H9 (cell line): ENCODE results near the gene SIVA1. TPM values are rescaled to one million over a fixed set of nuclear protein-coding genes. Genes with fewer than 3 reads are reported as not detected.

Experiments used
- DNase-seq: peaks from one replicate; pipeline ENCODE4 v3.0.0-alpha.2; 2017
- H2AFZ ChIP-seq: one replicate; pipeline ENCODE4 v1.6.1; 2013; ENCODE audit warnings: mild to moderate bottlenecking, low read length, control low read depth, moderate library complexity
- H2AK5ac ChIP-seq: 2 replicates; pipeline ENCODE4 v1.6.1; 2013; ENCODE audit warnings: low read length, control low read depth, mixed read lengths; ENCODE audit not compliant: insufficient read length
- H2BK120ac ChIP-seq: one replicate; pipeline ENCODE4 v1.6.1; 2013; ENCODE audit warnings: low read depth, mild to moderate bottlenecking, low read length, control low read depth, inconsistent platforms; ENCODE audit not compliant: poor library complexity, severe bottlenecking
- H2BK12ac ChIP-seq: 2 replicates; pipeline ENCODE4 v1.6.1; 2013; ENCODE audit warnings: low read length, control low read depth, mixed read lengths, low read depth; ENCODE audit not compliant: insufficient read length
- H2BK15ac ChIP-seq: 2 replicates; pipeline ENCODE4 v1.6.1; 2013; ENCODE audit warnings: low read depth, low read length, control low read depth
- H2BK20ac ChIP-seq: one replicate; pipeline ENCODE4 v1.6.1; 2013; ENCODE audit warnings: low read depth, mild to moderate bottlenecking, low read length, control low read depth, inconsistent platforms; ENCODE audit not compliant: poor library complexity, severe bottlenecking
- H2BK5ac ChIP-seq: 2 replicates; pipeline ENCODE4 v1.6.1; 2013; ENCODE audit warnings: low read length, control low read depth, mixed read lengths; ENCODE audit not compliant: insufficient read length
- H3K14ac ChIP-seq: 2 replicates; pipeline ENCODE4 v1.6.1; 2013; ENCODE audit warnings: low read length, control low read depth; ENCODE audit not compliant: insufficient read depth
- H3K18ac ChIP-seq: 2 replicates; pipeline ENCODE4 v1.6.1; 2013; ENCODE audit warnings: low read depth, mild to moderate bottlenecking, mixed read lengths, low read length, control low read depth; ENCODE audit not compliant: insufficient read length
- H3K23ac ChIP-seq: 2 replicates; pipeline ENCODE4 v1.6.1; 2013; ENCODE audit warnings: low read length, control low read depth, mixed read lengths, low read depth; ENCODE audit not compliant: insufficient read length
- H3K23me2 ChIP-seq: 2 replicates; pipeline ENCODE4 v1.6.1; 2013; ENCODE audit warnings: low read depth, mild to moderate bottlenecking, mixed read lengths, low read length, control low read depth; ENCODE audit not compliant: insufficient read length, poor library complexity, severe bottlenecking
- H3K27ac ChIP-seq: 2 replicates; pipeline ENCODE4 v1.5.1; 2013; ENCODE audit warnings: low read length, control low read depth, mixed read lengths, low read depth; ENCODE audit not compliant: insufficient read length
- H3K27me3 ChIP-seq: 2 replicates; pipeline ENCODE4 v1.6.1; 2013; ENCODE audit warnings: low read length, control low read depth, inconsistent platforms; ENCODE audit not compliant: insufficient read depth
- H3K4ac ChIP-seq: 2 replicates; pipeline ENCODE4 v1.6.1; 2013; ENCODE audit warnings: low read depth, mild to moderate bottlenecking, control low read depth, inconsistent platforms, low read length, moderate library complexity
- H3K4me1 ChIP-seq: 2 replicates; pipeline ENCODE4 v1.6.1; 2013; ENCODE audit warnings: low read length, control low read depth, inconsistent platforms; ENCODE audit not compliant: insufficient read depth
- H3K4me2 ChIP-seq: 2 replicates; pipeline ENCODE4 v1.6.1; 2013; ENCODE audit warnings: low read length, control low read depth, mixed read lengths; ENCODE audit not compliant: insufficient read length, insufficient read depth
- H3K56ac ChIP-seq: 2 replicates; pipeline ENCODE4 v1.6.1; 2013; ENCODE audit warnings: low read depth, mild to moderate bottlenecking, mixed read lengths, low read length, control low read depth; ENCODE audit not compliant: insufficient read length
- H3K79me1 ChIP-seq: 2 replicates; pipeline ENCODE4 v1.6.1; 2013; ENCODE audit warnings: low read depth, mild to moderate bottlenecking, moderate library complexity, low read length, control low read depth, inconsistent platforms; ENCODE audit not compliant: insufficient read depth, poor library complexity, severe bottlenecking
- H3K79me2 ChIP-seq: 2 replicates; pipeline ENCODE4 v1.6.1; 2013; ENCODE audit warnings: low read length, control low read depth, inconsistent platforms; ENCODE audit not compliant: insufficient read depth
- H3K9ac ChIP-seq: 2 replicates; pipeline ENCODE4 v1.6.1; 2013; ENCODE audit warnings: low read length, control low read depth, mixed read lengths; ENCODE audit not compliant: insufficient read length; ENCODE audit errors: extremely low read depth
- H3K9me3 ChIP-seq: one replicate; pipeline ENCODE4 v1.6.1; 2013; ENCODE audit warnings: low read depth, low read length, inconsistent platforms; ENCODE audit not compliant: control insufficient read depth
- H3T11ph ChIP-seq: one replicate; pipeline ENCODE4 v1.6.1; 2013; ENCODE audit warnings: mild to moderate bottlenecking, low read length, control low read depth, inconsistent platforms
- H4K20me1 ChIP-seq: one replicate; pipeline ENCODE4 v1.6.1; 2013; ENCODE audit not compliant: control insufficient read depth, insufficient read length, insufficient read depth
- H4K5ac ChIP-seq: 2 replicates; pipeline ENCODE4 v1.6.1; 2013; ENCODE audit warnings: low read depth, mild to moderate bottlenecking, mixed read lengths, low read length, control low read depth; ENCODE audit not compliant: insufficient read length
- H4K8ac ChIP-seq: replicated peaks from 2 replicates; pipeline ENCODE4 v1.6.1; 2013; ENCODE audit warnings: low read length, control low read depth, mixed read lengths, low read depth; ENCODE audit not compliant: insufficient read length
- H4K91ac ChIP-seq: 2 replicates; pipeline ENCODE4 v1.6.1; 2013; ENCODE audit warnings: low read depth, mild to moderate bottlenecking, moderate library complexity, mixed read lengths, low read length, control low read depth; ENCODE audit not compliant: insufficient read length
- H3K27ac Mint-ChIP-seq, 3 experiments: 2 replicates in 2 of 3; 3 replicates in 1 of 3; pipeline ENCODE4 v1.8.0; 2020 to 2021; ENCODE audit warnings: mixed read lengths in 3 of 3, mild to moderate bottlenecking in 1 of 3, moderate library complexity in 1 of 3
- H3K27me3 Mint-ChIP-seq: 2 replicates; pipeline ENCODE4 v1.8.0; 2021; ENCODE audit warnings: low read depth, mild to moderate bottlenecking, moderate library complexity, mixed read lengths
- H3K36me3 Mint-ChIP-seq, 3 experiments: 2 replicates in 2 of 3; 3 replicates in 1 of 3; pipeline ENCODE4 v1.8.0; 2020 to 2021; ENCODE audit warnings: low read depth in 3 of 3, mixed read lengths in 3 of 3; ENCODE audit not compliant: insufficient read depth in 1 of 3
- H3K4me1 Mint-ChIP-seq, 2 experiments: 2 replicates each; pipeline ENCODE4 v1.8.0; 2020; ENCODE audit warnings: mixed read lengths in 2 of 2
- H3K4me3 Mint-ChIP-seq, 2 experiments: 2 replicates in 1 of 2; 3 replicates in 1 of 2; pipeline ENCODE4 v1.8.0; 2020 to 2021; ENCODE audit warnings: mild to moderate bottlenecking in 2 of 2, mixed read lengths in 2 of 2, moderate library complexity in 1 of 2
- H3K9me3 Mint-ChIP-seq, 2 experiments: 2 replicates in 1 of 2; 3 replicates in 1 of 2; pipeline ENCODE4 v1.8.0; 2020; ENCODE audit warnings: mild to moderate bottlenecking in 2 of 2, mixed read lengths in 2 of 2, moderate library complexity in 1 of 2
- CTCF ChIP-seq: fragments of 200-600 bp; sonication (generic); conservative IDR thresholded peaks from 3 replicates; pipeline ENCODE4 v1.8.0; 2021; ENCODE audit warnings: antibody characterized with exemption, mild to moderate bottlenecking
- WGBS: extraction: QIAGEN DNeasy Blood & Tissue Kit; methylation state at CpG from one replicate; pipeline ENCODE4 v1.1.7; 2013; ENCODE audit warnings: missing lambda C conversion rate, low lambda C conversion rate, mixed read lengths; ENCODE audit not compliant: insufficient read length; ENCODE audit errors: extremely low coverage; 5-methylcytosine and 5-hydroxymethylcytosine counted together
- total RNA-seq: library from RNA; stranded (reverse); gene quantifications from 2 replicates; pipeline ENCODE4 v1.2.1, GENCODE V29; 2021

The SIVA1 gene
- total RNA-seq, 1 experiment from 2014 or later = 125 TPM

GRCh38 chr14:104804481-104805325 lies 51.8 kb downstream of the SIVA1 start:
- H3K4ac ChIP-seq = no peak overlapping the region
- H3K4me2 ChIP-seq = no peak overlapping the region
- H3K79me1 ChIP-seq = no peaks in the 10 kb centered on the region
- peaks cover 4 to 5% of the 10 kb centered on the region in 2 experiments; a peak in 4 of 5 replicates for H3K9me3 Mint-ChIP-seq
- H3K27me3 Mint-ChIP-seq = peaks cover 49% of the 10 kb centered on the region
- no peaks in the 10 kb centered on the region for H3K9me3 ChIP-seq
- H3K27me3 ChIP-seq = peaks cover 16% of the 10 kb centered on the region; the same call in 1 of the 2 replicates
- no peak overlapping the region; a peak in 1 of 5 replicates for H3K4me3 Mint-ChIP-seq
- H2BK20ac ChIP-seq = no peak overlapping the region
- H4K8ac ChIP-seq = no peak overlapping the region
- H3K4me1 ChIP-seq = no peaks in the 10 kb centered on the region
- no peak overlapping the region for H3K14ac ChIP-seq
- H2BK5ac ChIP-seq = no peak overlapping the region
- no peak overlapping the region for H3K56ac ChIP-seq
- H3K27ac ChIP-seq = no peak overlapping the region
- no peak overlapping the region for H3T11ph ChIP-seq
- H2AFZ ChIP-seq = no peak overlapping the region
- no peak for TF ChIP-seq CTCF
- peaks cover 0 to 4% (median 0%) of the 10 kb centered on the region in 3 experiments; a peak in 3 of 7 replicates for H3K36me3 Mint-ChIP-seq
- H2AK5ac ChIP-seq = no peak overlapping the region
- no peak overlapping the region for H2BK12ac ChIP-seq
- no peaks in the 10 kb centered on the region for H3K79me2 ChIP-seq
- no peak overlapping the region for H3K9ac ChIP-seq
- H2BK120ac ChIP-seq = no peak overlapping the region
- no CpG with 5 or more reads among the region's 18 CpGs for WGBS
- no peak overlapping the region for H4K5ac ChIP-seq
- no peak overlapping the region for H2BK15ac ChIP-seq
- peaks cover 2 to 4% of the 10 kb centered on the region in 2 experiments for H3K4me1 Mint-ChIP-seq
- no peak for DNase-seq
- no peak overlapping the region for H3K27ac Mint-ChIP-seq
- H4K91ac ChIP-seq = no peak overlapping the region
- no peaks in the 10 kb centered on the region for H4K20me1 ChIP-seq
- no peak overlapping the region for H3K23ac ChIP-seq
- H3K23me2 ChIP-seq = peaks cover 11% of the 10 kb centered on the region
- H3K18ac ChIP-seq = no peak overlapping the region
